GM21526 (cell line): ENCODE data around the gene ZNF148.

Experiments
- ATAC-seq: cut with Tn5 transposase; IDR thresholded peaks from one replicate; pipeline ENCODE4 v1.9.1; 2021; ENCODE audit warnings: moderate library complexity; ENCODE audit not compliant: unreplicated experiment, low FRiP score

Gene ZNF148

GRCh38 chr3:125292015-125292414 is 83.1 kb downstream of the ZNF148 start:
- ATAC-seq, result no peak

GRCh38 chr3:125289429-125289981 is 85.6 kb downstream of the ZNF148 start:
- ATAC-seq, result no peak

- ATAC-seq, result no peak
Measured at GRCh38 chr3:125287248-125287647, 87.9 kb downstream of the ZNF148 start.

- ATAC-seq, result no peak
Measured at GRCh38 chr3:125281381-125281780, 93.7 kb downstream of the ZNF148 start.

- ATAC-seq, result no peak
Measured at GRCh38 chr3:125280668-125281361, 94.3 kb downstream of the ZNF148 start.

- no peak for ATAC-seq
Measured at GRCh38 chr3:125278155-125278554, 97.0 kb downstream of the ZNF148 start.

- ATAC-seq, result no peak
Measured at GRCh38 chr3:125271127-125271526, 104.0 kb downstream of the ZNF148 start.

GRCh38 chr3:125267460-125267859 is 107.7 kb downstream of the ZNF148 start:
- no peak for ATAC-seq

- ATAC-seq, result no peak
Measured at GRCh38 chr3:125266971-125267370, 108.2 kb downstream of the ZNF148 start.

- no peak for ATAC-seq
Measured at GRCh38 chr3:125262161-125262560, 113.0 kb downstream of the ZNF148 start.

- ATAC-seq, result no peak
Measured at GRCh38 chr3:125261031-125261430, 114.1 kb downstream of the ZNF148 start.

GRCh38 chr3:125260158-125260557 is 115.0 kb downstream of the ZNF148 start:
- no peak for ATAC-seq

- no peak for ATAC-seq
Measured at GRCh38 chr3:125257536-125257935, 117.6 kb downstream of the ZNF148 start.

GRCh38 chr3:125256675-125257074 is 118.5 kb downstream of the ZNF148 start:
- no peak for ATAC-seq

- ATAC-seq, result no peak
Measured at GRCh38 chr3:125250973-125251372, 124.2 kb downstream of the ZNF148 start.

- no peak for ATAC-seq
Measured at GRCh38 chr3:125246237-125246636, 128.9 kb downstream of the ZNF148 start.

- ATAC-seq, result no peak
Measured at GRCh38 chr3:125245521-125245920, 129.6 kb downstream of the ZNF148 start.

- no peak for ATAC-seq
Measured at GRCh38 chr3:125240496-125240895, 134.6 kb downstream of the ZNF148 start.

- no peak for ATAC-seq
Measured at GRCh38 chr3:125239266-125239665, 135.9 kb downstream of the ZNF148 start.

- ATAC-seq, result no peak
Measured at GRCh38 chr3:125238759-125239158, 136.4 kb downstream of the ZNF148 start.

- ATAC-seq, result no peak
Measured at GRCh38 chr3:125236331-125236903, 138.7 kb downstream of the ZNF148 start.

GRCh38 chr3:125234831-125235230 is 140.3 kb downstream of the ZNF148 start:
- no peak for ATAC-seq
